H9 (cell line): ENCODE measurements around the gene TENT5C. TPM values are rescaled to one million over a fixed set of nuclear protein-coding genes. Genes with fewer than 3 reads are reported as not detected.

Experiments
- DNase-seq: peaks from one replicate; pipeline ENCODE4 v3.0.0-alpha.2; 2017
- H2AFZ ChIP-seq: one replicate; pipeline ENCODE4 v1.6.1; 2013; ENCODE audit warnings: mild to moderate bottlenecking, low read length, control low read depth, moderate library complexity
- H2AK5ac ChIP-seq: 2 replicates; pipeline ENCODE4 v1.6.1; 2013; ENCODE audit warnings: low read length, control low read depth, mixed read lengths; ENCODE audit not compliant: insufficient read length
- H2BK120ac ChIP-seq: one replicate; pipeline ENCODE4 v1.6.1; 2013; ENCODE audit warnings: low read depth, mild to moderate bottlenecking, low read length, control low read depth, inconsistent platforms; ENCODE audit not compliant: poor library complexity, severe bottlenecking
- H2BK12ac ChIP-seq: 2 replicates; pipeline ENCODE4 v1.6.1; 2013; ENCODE audit warnings: low read length, control low read depth, mixed read lengths, low read depth; ENCODE audit not compliant: insufficient read length
- H2BK15ac ChIP-seq: 2 replicates; pipeline ENCODE4 v1.6.1; 2013; ENCODE audit warnings: low read depth, low read length, control low read depth
- H2BK20ac ChIP-seq: one replicate; pipeline ENCODE4 v1.6.1; 2013; ENCODE audit warnings: low read depth, mild to moderate bottlenecking, low read length, control low read depth, inconsistent platforms; ENCODE audit not compliant: poor library complexity, severe bottlenecking
- H2BK5ac ChIP-seq: 2 replicates; pipeline ENCODE4 v1.6.1; 2013; ENCODE audit warnings: low read length, control low read depth, mixed read lengths; ENCODE audit not compliant: insufficient read length
- H3K14ac ChIP-seq: 2 replicates; pipeline ENCODE4 v1.6.1; 2013; ENCODE audit warnings: low read length, control low read depth; ENCODE audit not compliant: insufficient read depth
- H3K18ac ChIP-seq: 2 replicates; pipeline ENCODE4 v1.6.1; 2013; ENCODE audit warnings: low read depth, mild to moderate bottlenecking, mixed read lengths, low read length, control low read depth; ENCODE audit not compliant: insufficient read length
- H3K23ac ChIP-seq: 2 replicates; pipeline ENCODE4 v1.6.1; 2013; ENCODE audit warnings: low read length, control low read depth, mixed read lengths, low read depth; ENCODE audit not compliant: insufficient read length
- H3K23me2 ChIP-seq: 2 replicates; pipeline ENCODE4 v1.6.1; 2013; ENCODE audit warnings: low read depth, mild to moderate bottlenecking, mixed read lengths, low read length, control low read depth; ENCODE audit not compliant: insufficient read length, poor library complexity, severe bottlenecking
- H3K27ac ChIP-seq: 2 replicates; pipeline ENCODE4 v1.5.1; 2013; ENCODE audit warnings: low read length, control low read depth, mixed read lengths, low read depth; ENCODE audit not compliant: insufficient read length
- H3K27me3 ChIP-seq: 2 replicates; pipeline ENCODE4 v1.6.1; 2013; ENCODE audit warnings: low read length, control low read depth, inconsistent platforms; ENCODE audit not compliant: insufficient read depth
- H3K4ac ChIP-seq: 2 replicates; pipeline ENCODE4 v1.6.1; 2013; ENCODE audit warnings: low read depth, mild to moderate bottlenecking, control low read depth, inconsistent platforms, low read length, moderate library complexity
- H3K4me1 ChIP-seq: 2 replicates; pipeline ENCODE4 v1.6.1; 2013; ENCODE audit warnings: low read length, control low read depth, inconsistent platforms; ENCODE audit not compliant: insufficient read depth
- H3K4me2 ChIP-seq: 2 replicates; pipeline ENCODE4 v1.6.1; 2013; ENCODE audit warnings: low read length, control low read depth, mixed read lengths; ENCODE audit not compliant: insufficient read length, insufficient read depth
- H3K56ac ChIP-seq: 2 replicates; pipeline ENCODE4 v1.6.1; 2013; ENCODE audit warnings: low read depth, mild to moderate bottlenecking, mixed read lengths, low read length, control low read depth; ENCODE audit not compliant: insufficient read length
- H3K79me1 ChIP-seq: 2 replicates; pipeline ENCODE4 v1.6.1; 2013; ENCODE audit warnings: low read depth, mild to moderate bottlenecking, moderate library complexity, low read length, control low read depth, inconsistent platforms; ENCODE audit not compliant: insufficient read depth, poor library complexity, severe bottlenecking
- H3K79me2 ChIP-seq: 2 replicates; pipeline ENCODE4 v1.6.1; 2013; ENCODE audit warnings: low read length, control low read depth, inconsistent platforms; ENCODE audit not compliant: insufficient read depth
- H3K9ac ChIP-seq: 2 replicates; pipeline ENCODE4 v1.6.1; 2013; ENCODE audit warnings: low read length, control low read depth, mixed read lengths; ENCODE audit not compliant: insufficient read length; ENCODE audit errors: extremely low read depth
- H3K9me3 ChIP-seq: one replicate; pipeline ENCODE4 v1.6.1; 2013; ENCODE audit warnings: low read depth, low read length, inconsistent platforms; ENCODE audit not compliant: control insufficient read depth
- H3T11ph ChIP-seq: one replicate; pipeline ENCODE4 v1.6.1; 2013; ENCODE audit warnings: mild to moderate bottlenecking, low read length, control low read depth, inconsistent platforms
- H4K20me1 ChIP-seq: one replicate; pipeline ENCODE4 v1.6.1; 2013; ENCODE audit not compliant: control insufficient read depth, insufficient read length, insufficient read depth
- H4K5ac ChIP-seq: 2 replicates; pipeline ENCODE4 v1.6.1; 2013; ENCODE audit warnings: low read depth, mild to moderate bottlenecking, mixed read lengths, low read length, control low read depth; ENCODE audit not compliant: insufficient read length
- H4K8ac ChIP-seq: replicated peaks from 2 replicates; pipeline ENCODE4 v1.6.1; 2013; ENCODE audit warnings: low read length, control low read depth, mixed read lengths, low read depth; ENCODE audit not compliant: insufficient read length
- H4K91ac ChIP-seq: 2 replicates; pipeline ENCODE4 v1.6.1; 2013; ENCODE audit warnings: low read depth, mild to moderate bottlenecking, moderate library complexity, mixed read lengths, low read length, control low read depth; ENCODE audit not compliant: insufficient read length
- H3K27ac Mint-ChIP-seq, 3 experiments: 2 replicates in 2 of 3; 3 replicates in 1 of 3; pipeline ENCODE4 v1.8.0; 2020 to 2021; ENCODE audit warnings: mixed read lengths in 3 of 3, mild to moderate bottlenecking in 1 of 3, moderate library complexity in 1 of 3
- H3K27me3 Mint-ChIP-seq: 2 replicates; pipeline ENCODE4 v1.8.0; 2021; ENCODE audit warnings: low read depth, mild to moderate bottlenecking, moderate library complexity, mixed read lengths
- H3K36me3 Mint-ChIP-seq, 3 experiments: 2 replicates in 2 of 3; 3 replicates in 1 of 3; pipeline ENCODE4 v1.8.0; 2020 to 2021; ENCODE audit warnings: low read depth in 3 of 3, mixed read lengths in 3 of 3; ENCODE audit not compliant: insufficient read depth in 1 of 3
- H3K4me1 Mint-ChIP-seq, 2 experiments: 2 replicates each; pipeline ENCODE4 v1.8.0; 2020; ENCODE audit warnings: mixed read lengths in 2 of 2
- H3K4me3 Mint-ChIP-seq, 2 experiments: 2 replicates in 1 of 2; 3 replicates in 1 of 2; pipeline ENCODE4 v1.8.0; 2020 to 2021; ENCODE audit warnings: mild to moderate bottlenecking in 2 of 2, mixed read lengths in 2 of 2, moderate library complexity in 1 of 2
- H3K9me3 Mint-ChIP-seq, 2 experiments: 2 replicates in 1 of 2; 3 replicates in 1 of 2; pipeline ENCODE4 v1.8.0; 2020; ENCODE audit warnings: mild to moderate bottlenecking in 2 of 2, mixed read lengths in 2 of 2, moderate library complexity in 1 of 2
- CTCF ChIP-seq: fragments of 200-600 bp; sonication (generic); conservative IDR thresholded peaks from 3 replicates; pipeline ENCODE4 v1.8.0; 2021; ENCODE audit warnings: antibody characterized with exemption, mild to moderate bottlenecking
- WGBS: extraction: QIAGEN DNeasy Blood & Tissue Kit; methylation state at CpG from one replicate; pipeline ENCODE4 v1.1.7; 2013; ENCODE audit warnings: missing lambda C conversion rate, low lambda C conversion rate, mixed read lengths; ENCODE audit not compliant: insufficient read length; ENCODE audit errors: extremely low coverage; 5-methylcytosine and 5-hydroxymethylcytosine counted together
- total RNA-seq: library from RNA; stranded (reverse); gene quantifications from 2 replicates; pipeline ENCODE4 v1.2.1, GENCODE V29; 2021

Gene TENT5C
- total RNA-seq, 1 experiment from 2014 or later, result 0.37 TPM

- Histone ChIP-seq H3T11ph (no peak overlapping the region), H3K27ac (no peak overlapping the region), H3K23me2 (no peaks in the 10 kb centered on the region), H4K5ac (no peak overlapping the region), H3K4me1 (peaks cover 5% of the 10 kb centered on the region; the same call in 1 of the 2 replicates), H2BK5ac (no peak overlapping the region), H4K8ac (no peak overlapping the region), H3K14ac (no peak overlapping the region), H3K27me3 (no peaks in the 10 kb centered on the region), H2BK15ac (no peak overlapping the region), H3K4me2 (no peak overlapping the region), H3K79me1 (no peaks in the 10 kb centered on the region), H3K23ac (no peak overlapping the region), H2AK5ac (no peak overlapping the region), H3K4ac (no peak overlapping the region), H2AFZ (no peak overlapping the region), H3K18ac (no peak overlapping the region), H2BK12ac (no peak overlapping the region), H3K56ac (no peak overlapping the region), H2BK20ac (no peak overlapping the region), H2BK120ac (no peak overlapping the region), H4K91ac (no peak overlapping the region), H3K9ac (no peak overlapping the region), H3K9me3 (no peaks in the 10 kb centered on the region), H3K79me2 (no peaks in the 10 kb centered on the region), H4K20me1 (no peaks in the 10 kb centered on the region)
- no peak for TF ChIP-seq CTCF
- H3K4me3 Mint-ChIP-seq, result no peak overlapping the region
- peak overlapping the region in 1 of 3 experiments; percentile 42; a peak in 1 of 7 replicates for H3K27ac Mint-ChIP-seq
- peaks cover 0 to 4% of the 10 kb centered on the region in 2 experiments; a peak in 1 of 5 replicates for H3K9me3 Mint-ChIP-seq
- peaks cover 0 to 4% (median 1%) of the 10 kb centered on the region in 3 experiments; a peak in 4 of 7 replicates for H3K36me3 Mint-ChIP-seq
- WGBS, result no CpG with 5 or more reads among the region's 4 CpGs
- H3K27me3 Mint-ChIP-seq, result peaks cover 5% of the 10 kb centered on the region
- H3K4me1 Mint-ChIP-seq, result peaks cover 32 to 39% of the 10 kb centered on the region in 2 experiments
- DNase-seq, result no peak
These were observed 47.3 kb downstream of the TENT5C start for GRCh38 chr1:117653195-117653594.
